Lower leg skin (tissue), 4 donors: Measurements from ENCODE around the gene PLD3. TPM values are rescaled to one million over a fixed set of nuclear protein-coding genes. Genes with fewer than 3 reads are reported as not detected.
"Not testable (repeated sequence)": the region's sequence is repeated elsewhere in the genome, so short reads cannot be mapped to it uniquely, and the experiment has no call there.

Experiments
- DNase-seq, 2 donors: peaks; one replicate each; pipeline ENCODE4 v3.0.0-alpha.2; 2019; ENCODE audit warnings: low spot score in 2 of 2
- H3K4me3 ChIP-seq: fragments of 200-600 bp; sonication (generic); 2 replicates; pipeline ENCODE4 v1.5.1; 2017; ENCODE audit warnings: mild to moderate bottlenecking, low read depth; ENCODE audit not compliant: poor library complexity, severe bottlenecking
- CTCF ChIP-seq, 3 donors: fragments of 450-650 bp; IDR thresholded peaks; one replicate each; pipeline ENCODE4 v1.5.1; 2016; ENCODE audit warnings: antibody characterized with exemption in 3 of 3, mild to moderate bottlenecking in 3 of 3, moderate library complexity in 2 of 3
- POLR2A ChIP-seq, 2 donors: fragments of 450-650 bp; IDR thresholded peaks; one replicate each; pipeline ENCODE4 v1.6.1; 2016 to 2017; ENCODE audit warnings: antibody characterized with exemption in 2 of 2, mild to moderate bottlenecking in 1 of 2, moderate library complexity in 1 of 2
- WGBS, 2 donors: methylation state at CpG; one replicate each; pipeline ENCODE4 v1.1.5; 2018; 5-methylcytosine and 5-hydroxymethylcytosine counted together
- intact Hi-C: fragments of 100-400 bp; cut with DNase I; formaldehyde crosslinking; loops from one replicate; pipeline ENCODE4 v1.15.0; 2023; ENCODE audit warnings: low total_unique reads
- total RNA-seq, 4 donors: library from RNA; depleted of rRNA; stranded (reverse); fragments of >200 nt; gene quantifications; one replicate each; pipeline ENCODE4 v1.1.0, GENCODE V29; 2016

PLD3 gene
- total RNA-seq, 4 donors from 2014 or later: 188 to 287 (median 256) TPM

- WGBS, 2 donors: 30 to 46% methylated on average over 38 to 41 of the region's 49 CpGs
- DNase-seq: peak; percentile 80 to 91
- no peak overlapping the region for H3K4me3 ChIP-seq
- intact Hi-C loops: no loop called here
- TF ChIP-seq POLR2A (IDR thresholded peaks at IDR 0.05): no peak
- TF ChIP-seq CTCF (IDR thresholded peaks at IDR 0.05): no peak
These were observed 50.1 kb downstream of the PLD3 start for GRCh38 chr19:40398417-40399131.

GRCh38 chr19:40400559-40400958 lies 52.1 kb downstream of the PLD3 start:
- no peak overlapping the region for H3K4me3 ChIP-seq
- WGBS, 2 donors: 29 to 44% methylated on average over 3 of the region's 3 CpGs
- intact Hi-C loops: no loop called here
- no peak for TF ChIP-seq CTCF (IDR thresholded peaks at IDR 0.05)
- DNase-seq: no peak

- TF ChIP-seq POLR2A (IDR thresholded peaks at IDR 0.05) (no peak), CTCF (IDR thresholded peaks at IDR 0.05) (no peak)
- 1% methylated on average over 41 of the region's 41 CpGs for WGBS, 2 donors
- peak; percentile 90 to 97 for DNase-seq
- peak overlapping the region; percentile 42 for H3K4me3 ChIP-seq
- intact Hi-C loops: no loop called here
These were observed 54.9 kb downstream of the PLD3 start for GRCh38 chr19:40403262-40403984.

GRCh38 chr19:40407714-40408597 lies 59.5 kb downstream of the PLD3 start:
- DNase-seq: no peak
- TF ChIP-seq POLR2A (IDR thresholded peaks at IDR 0.05): no peak
- no peak for TF ChIP-seq CTCF (IDR thresholded peaks at IDR 0.05)
- H3K4me3 ChIP-seq: no peak overlapping the region
- intact Hi-C loops: no loop called here
- WGBS, 2 donors: 54 to 55% methylated on average over 22 of the region's 22 CpGs

GRCh38 chr19:40408598-40408925 lies 60.1 kb downstream of the PLD3 start:
- intact Hi-C loops, DNase-seq, H3K4me3 ChIP-seq: not testable (repeated sequence)
- WGBS, 2 donors: 90 to 92% methylated on average over 8 of the region's 8 CpGs

- no peak for DNase-seq
- TF ChIP-seq POLR2A (IDR thresholded peaks at IDR 0.05) (no peak), CTCF (IDR thresholded peaks at IDR 0.05) (no peak)
- H3K4me3 ChIP-seq: no peak overlapping the region
- WGBS, 2 donors: 75 to 81% methylated on average over 9 of the region's 9 CpGs
- intact Hi-C loops: no loop called here
These were observed 61.5 kb downstream of the PLD3 start for GRCh38 chr19:40410030-40410389.
